ENCODE data around the gene NPHP4.

DNA sequence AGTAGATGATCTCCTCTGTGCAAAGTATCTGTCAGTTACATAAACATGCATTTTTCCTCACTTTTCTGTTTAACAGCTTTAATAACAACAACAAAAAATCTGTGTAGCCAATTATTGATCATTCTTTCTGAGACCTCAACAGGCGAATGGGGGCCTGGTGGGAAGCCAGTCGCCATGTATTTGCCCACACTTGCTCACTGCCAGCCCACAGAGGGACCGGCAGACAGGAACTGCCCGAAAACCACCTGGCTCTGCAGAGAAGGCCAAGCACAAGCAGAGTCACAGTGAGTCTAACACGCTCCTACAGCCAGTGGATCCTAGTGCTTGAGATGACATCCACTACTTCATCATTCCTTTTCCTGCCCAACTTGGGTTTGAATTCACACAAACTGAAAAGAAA is 56.1 kb downstream of the NPHP4 start:
- TF ChIP-seq CTCF (IDR thresholded peaks at IDR 0.05): no peak
- TF ChIP-seq ATF2 (CRISPR knock-in tag; IDR thresholded peaks at IDR 0.05; ENCODE audit: borderline replicate concordance, low read depth): no peak
- no peak for TF ChIP-seq MXD4 (CRISPR knock-in tag; IDR thresholded peaks at IDR 0.05; ENCODE audit: borderline replicate concordance)
- TF ChIP-seq ZNF232 (CRISPR knock-in tag; IDR thresholded peaks at IDR 0.05): no peak
- no peak for TF ChIP-seq FOXP1 (CRISPR knock-in tag; IDR thresholded peaks at IDR 0.05; ENCODE audit: borderline replicate concordance)
- no peak for TF ChIP-seq TEAD4 (CRISPR knock-in tag; IDR thresholded peaks at IDR 0.05)
- no peak for TF ChIP-seq SMAD3 (CRISPR knock-in tag; IDR thresholded peaks at IDR 0.05; ENCODE audit: borderline replicate concordance)
